RWPE1 (cell line): ENCODE data around the gene PCBP3.

Source experiments
- CTCF ChIA-PET: fragments of 350-600 bp; sonication (Branson Sonifier 250); formaldehyde crosslinking; extraction: SDS; loops from one replicate; lab custom pipeline; 2021; lab: Yijun Ruan, JAX
- POLR2A ChIA-PET: fragments of 400-600 bp; formaldehyde crosslinking; extraction: SDS; loops from one replicate; lab custom pipeline; 2020; ENCODE audit warnings: antibody characterized with exemption; ENCODE audit not compliant: low non-redundant PET; lab: Yijun Ruan, JAX
- DNase-seq: peaks from one replicate; pipeline ENCODE4 v3.0.0; 2012; ENCODE audit warnings: low spot score
- H3K27ac ChIP-seq: fragments of 450-650 bp; 2 replicates; pipeline ENCODE4 v1.5.1; 2017
- CTCF ChIP-seq: fragments of 450-650 bp; conservative IDR thresholded peaks from 2 replicates; pipeline ENCODE4 v1.5.1; 2017; ENCODE audit warnings: low read depth, mild to moderate bottlenecking

The PCBP3 gene

GRCh38 chr21:45853703-45854342 is 210.3 kb downstream of the PCBP3 start:
- DNase-seq: peak; percentile 42
- POLR2A ChIA-PET: no interaction called here
- H3K27ac ChIP-seq: peak overlapping the region; percentile 34
- TF ChIP-seq CTCF: no peak
- CTCF ChIA-PET: interaction anchor here (0.6 to 0.7 kb wide), 2 partner anchors 33 to 292 kb away, joined by 3 to 4 read pairs; no protein-coding TSS in a partner anchor

DNA sequence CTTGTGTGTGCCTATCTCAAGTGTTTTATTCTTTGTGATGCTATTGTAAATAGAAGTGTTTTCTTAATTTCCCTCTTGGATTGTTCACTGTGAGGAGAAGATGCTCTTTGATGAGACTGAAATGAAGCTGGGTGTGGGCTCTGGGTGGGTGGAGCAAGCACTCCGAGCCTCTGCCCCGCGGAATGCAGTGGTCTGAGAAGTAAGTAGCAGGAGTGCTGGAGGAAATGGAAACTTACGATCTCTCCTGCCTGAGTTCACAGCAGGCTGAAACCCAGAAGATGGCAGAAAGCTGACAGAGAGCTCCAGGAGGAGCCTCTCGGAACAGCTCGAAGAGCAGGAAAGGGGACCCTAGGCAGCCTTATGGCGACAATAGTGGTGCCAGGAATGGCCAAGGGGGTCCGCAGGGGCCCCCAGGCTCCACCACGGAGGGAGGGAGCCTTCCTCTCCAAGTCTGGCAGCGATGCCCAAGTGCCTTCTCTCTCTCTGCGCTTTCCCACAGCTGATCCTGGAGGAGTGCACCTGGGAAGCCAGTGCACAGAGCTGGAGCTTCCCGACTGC is 211.2 kb downstream of the PCBP3 start:
- H3K27ac ChIP-seq: no peak overlapping the region
- CTCF ChIA-PET: interaction anchor here (0.6 to 0.7 kb wide), 2 partner anchors 34 to 305 kb away, joined by 3 read pairs; no protein-coding TSS in a partner anchor
- TF ChIP-seq CTCF: no peak
- POLR2A ChIA-PET: no interaction called here
- no peak for DNase-seq

DNA sequence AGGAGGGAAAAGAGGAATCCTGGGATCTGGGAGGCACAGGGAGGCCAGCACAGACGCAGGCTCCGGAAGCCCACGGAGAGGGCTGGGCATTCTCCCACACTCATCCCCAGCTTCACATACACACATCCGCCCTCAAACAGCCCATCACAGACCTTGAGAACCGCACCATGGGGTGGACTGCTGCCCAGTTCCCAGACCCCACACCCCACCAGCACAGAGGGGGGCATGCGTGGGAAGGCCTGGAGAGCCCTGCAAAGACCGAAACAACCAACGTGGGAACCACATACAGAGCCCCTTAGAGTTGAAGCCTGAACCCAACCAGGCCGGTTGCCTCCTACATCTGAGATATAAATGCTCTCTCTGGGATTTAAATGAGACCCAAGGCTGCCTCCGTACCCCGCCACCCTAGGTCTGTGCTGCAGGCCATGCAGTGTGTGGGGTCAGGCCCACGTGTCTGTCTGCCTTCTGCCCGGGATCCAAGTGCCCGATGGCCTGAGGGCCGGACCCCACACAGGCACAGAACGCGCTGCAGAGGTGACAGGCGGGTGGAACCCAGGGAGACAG is 211.8 kb downstream of the PCBP3 start:
- H3K27ac ChIP-seq: no peak overlapping the region
- no peak for DNase-seq
- no peak for TF ChIP-seq CTCF
- ChIA-PET CTCF (interaction anchor here (0.6 kb wide), 1 partner anchor 304 kb away, joined by 3 read pairs; no protein-coding TSS in a partner anchor), POLR2A (no interaction called here)

GRCh38 chr21:45856442-45856841 is 212.9 kb downstream of the PCBP3 start:
- H3K27ac ChIP-seq: no peak overlapping the region
- ChIA-PET POLR2A (no interaction called here), CTCF (no interaction called here)
- DNase-seq: no peak
- no peak for TF ChIP-seq CTCF

DNA sequence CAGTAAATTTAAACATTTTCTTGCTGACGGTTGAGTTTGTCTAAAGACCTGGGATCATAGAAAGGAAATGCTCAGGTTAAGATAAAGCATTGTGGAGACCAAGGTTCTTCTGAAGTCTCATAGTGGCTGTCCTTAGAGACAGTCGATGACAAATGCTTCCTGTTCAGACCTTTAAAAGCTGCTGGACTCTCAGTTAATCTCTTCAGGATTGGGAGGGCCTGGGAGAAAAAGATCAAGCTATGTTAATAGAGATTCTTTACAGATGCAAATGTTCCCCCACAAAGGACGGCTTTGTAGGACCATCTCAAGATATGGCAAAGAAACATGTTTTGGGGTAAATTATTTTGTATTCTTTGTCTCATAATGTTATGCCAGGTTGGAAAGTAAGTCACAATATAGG is 213.4 kb downstream of the PCBP3 start:
- TF ChIP-seq CTCF: no peak

GRCh38 chr21:45857761-45858160 is 214.2 kb downstream of the PCBP3 start:
- ChIA-PET CTCF (no interaction called here), POLR2A (no interaction called here)
- no peak for TF ChIP-seq CTCF

More for the DNA sequence above, 213.4 kb downstream of the PCBP3 start:
- CTCF ChIA-PET: no interaction called here
- DNase-seq: no peak
- no peak overlapping the region for H3K27ac ChIP-seq
- POLR2A ChIA-PET: no interaction called here

More at GRCh38 chr21:45857761-45858160, 214.2 kb downstream of the PCBP3 start:
- no peak overlapping the region for H3K27ac ChIP-seq
- DNase-seq: no peak
